C1 segment of cervical spinal cord (tissue), 14 donors: ENCODE data around the gene RALA.
A peak's percentile ranks its signal among the peaks of the same experiment; 100 is the strongest.
"Not testable (repeated sequence)": the region's sequence is repeated elsewhere in the genome, so short reads cannot be mapped to it uniquely, and the experiment has no call there.

ENCODE experiments used
- DNase-seq, 14 donors: peaks; one replicate each; lab custom pipeline; 2025; lab: John Stamatoyannopoulos, UW

RALA gene

GRCh38 chr7:39645482-39646407 is 22.4 kb downstream of the RALA start:
- DNase-seq, result no peak

DNA sequence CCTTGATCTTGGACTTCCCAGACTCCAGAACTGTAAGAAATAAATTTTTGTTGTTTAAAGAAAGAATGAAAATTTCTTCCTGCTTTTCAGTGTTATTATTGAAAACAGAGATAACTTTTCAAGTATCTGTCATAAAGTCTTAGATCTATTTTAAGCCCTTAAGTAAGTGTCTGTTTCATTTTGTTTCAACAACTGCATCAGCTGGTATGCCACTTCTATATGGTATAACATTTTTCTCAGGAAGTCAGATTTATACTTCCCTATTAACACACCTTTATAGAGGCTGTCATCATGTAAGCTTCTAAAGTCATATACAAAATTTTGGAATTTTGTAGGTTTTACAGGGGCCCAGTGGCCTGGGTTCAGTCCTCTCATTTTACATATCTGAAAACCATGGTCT is 24.4 kb downstream of the RALA start:
- no peak for DNase-seq

- DNase-seq, result peak in 1 of 14 donors; percentile 5
Measured at GRCh38 chr7:39650676-39651075, 27.3 kb downstream of the RALA start.

DNA sequence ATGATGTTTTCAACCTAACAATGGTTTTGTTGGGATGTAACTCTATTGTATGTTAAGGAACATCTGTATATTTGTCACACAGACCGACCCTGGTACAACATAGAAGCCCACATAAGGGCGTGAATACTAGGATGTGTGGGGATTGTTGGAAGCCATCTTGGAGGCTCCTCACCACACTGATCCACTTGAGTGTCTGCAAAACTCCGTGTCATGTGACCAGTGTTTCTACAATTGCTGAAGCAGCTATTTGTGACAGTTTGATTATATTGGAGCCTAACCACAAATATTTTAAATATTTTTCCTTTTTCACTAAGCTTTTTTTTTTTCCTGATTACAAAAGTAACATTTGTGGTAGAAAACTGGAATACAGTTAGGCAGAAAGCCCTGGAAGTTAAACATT is 27.9 kb downstream of the RALA start:
- no peak for DNase-seq

DNA sequence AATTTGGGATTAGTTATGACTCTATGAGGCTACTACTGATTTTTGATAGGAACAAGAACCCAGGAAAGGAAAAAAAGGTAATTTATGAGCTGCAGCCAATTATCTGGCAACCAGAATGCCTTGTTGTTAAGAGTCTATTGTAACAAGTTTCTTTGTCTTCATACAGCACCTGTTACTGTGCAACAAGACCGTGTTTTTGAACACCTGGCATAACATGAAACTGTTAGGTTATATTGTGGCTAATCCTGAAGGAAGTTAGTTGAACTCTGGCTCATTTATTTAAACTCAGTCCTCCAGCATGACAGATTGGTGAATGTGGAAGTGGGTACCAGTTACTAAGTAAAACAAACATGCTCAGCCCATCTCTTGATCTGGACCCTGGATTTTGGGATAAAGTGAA is 33.0 kb downstream of the RALA start:
- no peak for DNase-seq

GRCh38 chr7:39659356-39660013 is 36.1 kb downstream of the RALA start:
- DNase-seq, result no peak

- DNase-seq, result no peak
Measured at GRCh38 chr7:39661960-39662359, 38.6 kb downstream of the RALA start.

DNA sequence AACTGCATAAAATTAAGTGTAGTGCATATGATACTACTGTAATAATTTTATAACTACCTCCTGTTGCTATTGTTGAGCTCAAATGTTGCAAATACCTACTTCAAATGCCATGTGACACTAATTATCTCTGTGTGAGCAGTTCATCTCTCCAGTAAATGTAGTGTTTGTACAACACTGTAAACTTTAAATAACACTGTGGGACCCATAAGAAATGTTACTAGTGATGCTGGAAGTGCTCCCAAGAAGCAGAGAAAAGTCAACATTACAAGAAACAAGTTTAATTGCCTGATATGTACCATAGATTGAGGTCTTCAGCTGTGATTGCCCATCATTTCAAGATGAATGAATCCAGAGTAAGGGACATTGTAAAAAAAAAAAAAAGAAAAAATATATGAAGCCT is 39.9 kb downstream of the RALA start:
- DNase-seq, result no peak

GRCh38 chr7:39664057-39664456 is 40.7 kb downstream of the RALA start:
- DNase-seq, result no peak

DNA sequence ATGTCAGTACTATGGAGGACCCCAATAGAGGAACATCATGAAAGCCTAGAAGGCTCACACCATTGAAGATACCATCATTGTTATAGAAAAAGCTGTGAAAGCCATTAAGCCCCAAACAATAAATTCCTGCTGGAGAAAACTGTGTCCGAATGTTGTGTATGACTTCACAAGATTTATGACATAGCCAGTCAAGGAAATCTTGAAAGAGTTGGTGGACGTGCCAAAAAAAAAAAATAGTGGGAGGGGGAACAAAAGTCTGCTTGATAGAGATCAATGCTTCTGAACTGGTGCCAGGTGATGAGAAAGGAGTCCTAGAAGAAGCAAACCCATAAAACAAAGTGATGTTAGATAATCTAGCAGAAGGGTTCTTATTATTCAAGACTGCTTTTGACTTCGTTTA is 41.2 kb downstream of the RALA start:
- DNase-seq, result no peak

GRCh38 chr7:39666562-39666961 is 43.2 kb downstream of the RALA start:
- no peak for DNase-seq

DNA sequence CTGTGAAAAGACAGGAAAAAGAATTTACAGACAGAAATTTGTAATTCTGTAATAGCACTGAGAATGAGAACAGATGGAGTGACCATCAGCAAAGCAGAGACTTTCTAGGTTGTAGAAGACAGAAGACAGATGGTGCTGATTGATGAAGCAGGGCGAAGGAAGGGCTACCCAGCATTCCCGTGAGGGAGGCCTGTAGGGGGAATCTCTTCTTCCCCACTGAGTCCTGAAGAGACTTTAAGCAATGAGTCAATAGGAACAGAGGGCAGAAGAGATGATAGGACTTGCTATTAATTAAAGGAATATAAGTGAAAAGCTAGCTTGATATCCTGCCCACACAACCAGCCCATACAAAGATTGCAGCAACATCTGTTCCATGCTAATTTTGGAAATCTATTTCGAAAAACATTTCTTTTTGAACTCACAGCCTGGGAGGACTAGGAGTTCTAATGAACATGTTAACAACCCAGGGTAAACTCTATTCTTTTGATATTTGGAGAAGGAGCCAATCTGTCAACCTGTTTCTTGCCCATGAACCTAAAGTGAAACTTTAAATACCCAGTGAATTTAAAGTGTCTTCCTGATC is 44.1 kb downstream of the RALA start:
- peak in 1 of 14 donors; percentile 19 for DNase-seq

DNA sequence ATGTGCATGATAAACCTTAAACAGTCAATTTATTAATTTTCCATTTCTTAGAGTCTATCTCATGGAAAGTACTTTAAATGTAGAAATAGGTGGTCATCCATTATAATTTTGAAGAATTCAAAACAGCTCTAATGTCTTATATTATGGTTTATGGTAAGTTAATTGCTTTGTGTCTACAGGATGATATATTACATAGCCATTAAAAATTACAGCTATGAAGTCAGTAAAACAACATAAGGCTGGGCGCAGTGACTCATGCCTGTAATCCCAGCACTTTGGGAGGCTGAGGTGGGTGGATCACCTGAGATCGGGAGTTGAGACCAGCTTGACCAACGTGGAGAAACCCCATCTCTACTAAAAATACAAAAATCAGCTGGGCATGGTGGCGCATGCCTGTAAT is 44.9 kb downstream of the RALA start:
- DNase-seq, result not testable (repeated sequence)

DNA sequence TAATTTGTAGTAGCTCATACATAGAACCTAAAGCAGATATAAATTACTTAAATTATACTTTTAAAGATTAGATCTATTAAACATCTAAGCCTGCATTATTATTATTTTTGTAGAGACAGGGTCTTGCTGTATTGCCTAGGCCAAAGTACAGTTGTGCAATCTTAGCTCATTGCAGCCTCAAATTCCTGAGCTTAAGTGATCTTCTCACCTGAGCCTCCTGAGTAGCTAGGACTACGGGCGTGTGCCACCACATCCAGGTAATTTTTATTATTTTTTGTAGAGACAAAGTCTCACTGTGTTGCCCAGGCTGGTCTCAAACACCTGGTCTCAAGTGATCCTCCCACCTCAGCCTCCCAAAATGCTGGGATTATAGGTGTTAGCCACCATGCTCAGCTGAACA is 46.7 kb downstream of the RALA start:
- no peak for DNase-seq

GRCh38 chr7:39670934-39671333 is 47.6 kb downstream of the RALA start:
- DNase-seq, result no peak

DNA sequence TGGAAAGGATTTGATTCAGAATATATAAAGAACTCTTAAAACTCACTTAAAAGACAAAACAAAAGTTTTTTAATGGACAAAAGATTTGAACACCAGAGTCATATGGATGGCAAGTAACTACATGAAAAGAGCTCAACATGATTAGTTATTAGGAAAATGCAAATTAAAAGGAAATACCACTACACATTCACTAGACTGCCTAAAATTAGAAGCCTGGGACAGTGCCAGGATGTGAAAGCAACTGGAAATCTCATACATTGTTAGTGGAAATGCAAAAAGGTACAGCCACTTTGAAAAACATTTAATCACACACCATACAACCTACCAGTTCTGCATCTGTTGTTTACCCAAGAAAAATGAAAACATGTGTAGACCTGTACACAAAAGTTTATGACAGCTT is 48.8 kb downstream of the RALA start:
- DNase-seq, result no peak

GRCh38 chr7:39673868-39674267 is 50.5 kb downstream of the RALA start:
- no peak for DNase-seq

GRCh38 chr7:39674406-39674805 is 51.0 kb downstream of the RALA start:
- DNase-seq, result no peak

- no peak for DNase-seq
Measured at GRCh38 chr7:39676346-39676745, 53.0 kb downstream of the RALA start.

- DNase-seq, result no peak
Measured at GRCh38 chr7:39678930-39679709, 55.7 kb downstream of the RALA start.

DNA sequence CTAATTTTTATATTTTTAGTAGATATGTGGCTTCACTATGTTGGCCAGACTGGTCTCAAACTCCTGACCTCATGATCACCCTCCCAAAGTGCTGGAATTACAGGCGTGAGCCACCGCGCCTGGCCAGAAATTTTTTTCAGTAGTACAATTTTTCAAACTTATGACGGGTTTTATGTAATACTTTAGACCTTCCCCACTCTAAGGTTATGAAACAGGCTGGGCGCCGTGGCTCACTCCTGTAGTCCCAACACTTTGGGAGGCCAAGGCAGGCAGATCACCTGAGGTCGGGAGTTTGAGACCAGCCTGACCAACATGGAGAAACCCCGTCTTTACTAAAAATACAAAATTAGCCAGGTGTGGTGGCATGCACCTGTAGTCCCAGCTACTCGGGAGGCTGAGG is 56.5 kb downstream of the RALA start:
- DNase-seq, result not testable (repeated sequence)

DNA sequence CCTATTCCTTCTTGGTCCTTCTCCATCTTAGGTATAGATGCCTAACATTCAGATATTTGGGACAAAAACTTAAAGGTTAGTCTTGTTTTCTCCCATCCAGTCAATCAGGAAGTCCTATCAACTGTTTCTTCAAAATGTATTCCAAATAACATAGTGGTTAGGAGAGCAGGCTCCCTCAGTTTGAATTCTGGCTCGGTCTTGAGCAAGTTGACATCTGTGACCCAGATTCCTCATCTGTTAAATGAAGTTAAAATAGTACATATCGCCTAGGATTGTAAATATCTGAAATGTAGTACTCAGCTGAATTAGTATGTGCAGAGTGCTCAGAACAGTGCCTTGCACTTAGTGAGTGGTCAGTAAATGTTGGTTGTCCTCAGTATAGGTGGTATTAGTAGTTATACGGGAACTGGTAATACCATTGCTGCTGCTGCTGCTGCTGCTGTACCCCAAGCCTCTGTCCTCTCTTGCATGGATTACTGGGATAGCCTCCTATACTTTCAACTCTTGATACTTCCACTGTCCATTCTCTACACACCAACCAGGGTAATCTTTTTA is 58.6 kb downstream of the RALA start:
- no peak for DNase-seq
